Suppressor macrophage treated with lipopolysaccharide for 4 hours (primary cell): ENCODE results near the gene PGA5.

ENCODE experiments used
- DNase-seq: peaks from one replicate; pipeline ENCODE4 v3.0.0-alpha.2; 2020

Gene PGA5

DNA sequence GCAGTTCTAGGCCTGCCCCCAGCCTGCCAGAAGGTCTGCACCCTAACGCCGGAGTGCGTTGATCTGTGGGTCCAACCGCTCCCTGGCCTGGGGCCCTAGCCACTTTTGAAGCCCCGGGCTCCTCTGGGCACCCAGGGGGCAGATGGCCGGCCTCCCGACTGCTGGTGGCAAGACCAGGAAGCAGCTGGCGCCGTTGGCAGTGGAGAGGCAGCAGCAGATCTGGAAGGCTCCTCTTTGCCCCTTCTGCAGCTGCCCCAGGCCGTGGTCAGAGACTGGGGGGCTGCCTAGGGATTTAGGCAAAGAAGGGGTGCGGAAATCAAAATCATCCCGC lies 54.6 kb downstream of the PGA5 start:
- no peak for DNase-seq

GRCh38 chr11:61297341-61297740 lies 56.4 kb downstream of the PGA5 start:
- no peak for DNase-seq

GRCh38 chr11:61297746-61298145 lies 56.8 kb downstream of the PGA5 start:
- peak; percentile 65 for DNase-seq

- no peak for DNase-seq
Measured at GRCh38 chr11:61298663-61299244, 57.8 kb downstream of the PGA5 start.
